Upper lobe of left lung (tissue), 6 donors: ENCODE measurements around the gene HSPG2. TPM values are rescaled to one million over a fixed set of nuclear protein-coding genes. Genes with fewer than 3 reads are reported as not detected.
"Not testable (repeated sequence)": the region's sequence is repeated elsewhere in the genome, so short reads cannot be mapped to it uniquely, and the experiment has no call there.

Experiments
- ATAC-seq, 2 donors: fragments of 200-7000 bp; cut with Tn5 transposase; one replicate each; pipeline ENCODE4 v1.9.1; 2022; ENCODE audit warnings: mild to moderate bottlenecking in 2 of 2, moderate library complexity in 2 of 2; ENCODE audit not compliant: low FRiP score in 2 of 2
- DNase-seq, 2 donors: peaks; one replicate each; pipeline ENCODE4 v3.0.0-alpha.2; 2019 to 2020
- H3K27ac ChIP-seq, 4 donors: fragments of 200-600 bp; sonication (generic); one replicate each; pipeline ENCODE4 v1.5.1; 2016 to 2019
- H3K27me3 ChIP-seq, 4 donors: fragments of 200-600 bp; sonication (generic); one replicate each; pipeline ENCODE4 v1.5.1; 2017 to 2019
- H3K36me3 ChIP-seq, 4 donors: fragments of 200-600 bp; sonication (generic); one replicate each; pipeline ENCODE4 v1.5.1; 2016 to 2019
- H3K4me1 ChIP-seq, 4 donors: fragments of 200-600 bp; sonication (generic); one replicate each; pipeline ENCODE4 v1.5.1; 2018 to 2019
- H3K4me3 ChIP-seq, 4 donors: fragments of 200-600 bp; sonication (generic); one replicate each; pipeline ENCODE4 v1.5.1; 2017 to 2019; ENCODE audit warnings: mild to moderate bottlenecking in 2 of 4, moderate library complexity in 1 of 4
- H3K9me3 ChIP-seq, 4 donors: fragments of 200-600 bp; sonication (generic); one replicate each; pipeline ENCODE4 v1.5.1; 2018 to 2019
- CTCF ChIP-seq, 6 experiments: fragments of 450-650 bp in 4 of 6; fragments of 200-600 bp in 2 of 6; sonication (generic) in 2 of 6; IDR thresholded peaks; one replicate each; pipeline ENCODE4 v1.5.1; 2016 to 2019; ENCODE audit warnings: antibody characterized with exemption in 6 of 6
- EP300 ChIP-seq, 4 donors: sonication (generic); formaldehyde crosslinking; IDR thresholded peaks; one replicate each; pipeline ENCODE4 v1.5.1; 2017; ENCODE audit warnings: antibody characterized with exemption in 4 of 4, control low read depth in 2 of 4
- POLR2A ChIP-seq, 4 donors: fragments of 450-650 bp; IDR thresholded peaks; one replicate each; pipeline ENCODE4 v1.5.1; 2016 to 2017; ENCODE audit warnings: antibody characterized with exemption in 4 of 4, mild to moderate bottlenecking in 2 of 4
- POLR2AphosphoS5 ChIP-seq, 2 donors: sonication (generic); formaldehyde crosslinking; IDR thresholded peaks; one replicate each; pipeline ENCODE4 v1.5.1; 2017; ENCODE audit warnings: antibody characterized with exemption in 2 of 2
- WGBS, 2 donors: methylation state at CpG; one replicate each; pipeline ENCODE4 v1.1.5; 2017 to 2018; 5-methylcytosine and 5-hydroxymethylcytosine counted together
- total RNA-seq, 6 donors: library from RNA; depleted of rRNA in 4 of 6; stranded (reverse); fragments of >200 nt in 4 of 6; gene quantifications; one replicate each; pipeline versions ENCODE4 v1.1.0 to v1.2.1, GENCODE V29; 2016 to 2021
- donor health status: DM: no; HTN: no; CAD: no; lungs with moderate emphysema.
- donor health status: DM: no; HTN: yes; CAD: no; lungs with severe emphysema.

Gene HSPG2
- total RNA-seq, 6 donors from 2014 or later: 104 to 433 (median 227) TPM

DNA sequence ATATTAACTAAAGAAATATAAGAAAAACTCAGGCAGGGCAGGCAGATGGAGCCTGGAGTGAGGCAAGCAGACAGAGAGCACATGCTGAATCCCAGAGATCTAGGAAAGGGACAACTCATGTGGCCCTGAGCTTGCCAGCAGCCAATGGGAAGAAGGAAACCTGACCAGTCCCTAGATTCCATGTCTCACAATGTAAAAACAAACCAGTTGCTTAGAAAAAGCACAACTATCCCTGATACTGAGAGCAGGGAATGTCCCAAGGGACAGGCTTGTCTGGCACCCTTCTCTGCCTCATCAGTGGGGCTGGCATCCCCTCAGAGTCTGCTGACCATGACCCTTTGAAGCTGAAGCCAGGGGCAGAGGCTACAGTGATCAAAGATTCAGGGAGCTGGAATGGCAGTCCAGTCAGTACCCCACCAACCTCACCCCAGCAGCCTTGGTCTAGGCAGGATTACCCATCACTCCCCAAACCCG is 27.8 kb downstream of the HSPG2 start:
- TF ChIP-seq CTCF (IDR thresholded peaks at IDR 0.05): no peak
- no peak for TF ChIP-seq POLR2AphosphoS5 (IDR thresholded peaks at IDR 0.05)
- no peak for DNase-seq
- H3K27ac ChIP-seq: peak overlapping the region; percentile 27 to 81 (median 70)
- no peaks in the 10 kb centered on the region for H3K27me3 ChIP-seq
- ATAC-seq: no peak
- no peaks in the 10 kb centered on the region for H3K36me3 ChIP-seq
- H3K4me3 ChIP-seq: no peak overlapping the region
- 11% methylated on average over 1 of the region's 1 CpG; no CpG with 5 or more reads in 1 of the 2 donors for WGBS, 2 donors
- H3K9me3 ChIP-seq: no peaks in the 10 kb centered on the region
- H3K4me1 ChIP-seq: peaks cover 76 to 84% (median 82%) of the 10 kb centered on the region in 4 donors

GRCh38 chr1:21907737-21908534 is 29.2 kb downstream of the HSPG2 start:
- not testable (repeated sequence) for H3K27me3 ChIP-seq, DNase-seq, H3K36me3 ChIP-seq, H3K4me3 ChIP-seq, H3K9me3 ChIP-seq, ATAC-seq
- Histone ChIP-seq H3K27ac (peak overlapping the region; percentile 68 to 81 (median 72)), H3K4me1 (peaks cover 70 to 78% (median 77%) of the 10 kb centered on the region in 4 donors)
- WGBS, 2 donors: 76 to 84% methylated on average over 19 of the region's 19 CpGs

- Histone ChIP-seq H3K4me3 (no peak overlapping the region), H3K27ac (peak overlapping the region; percentile 68 to 81 (median 72)), H3K36me3 (no peaks in the 10 kb centered on the region), H3K9me3 (no peaks in the 10 kb centered on the region), H3K27me3 (no peaks in the 10 kb centered on the region), H3K4me1 (peaks cover 67 to 78% (median 76%) of the 10 kb centered on the region in 4 donors)
- TF ChIP-seq CTCF (IDR thresholded peaks at IDR 0.05): no peak
- TF ChIP-seq POLR2AphosphoS5 (IDR thresholded peaks at IDR 0.05): no peak
- no peak for TF ChIP-seq POLR2A (IDR thresholded peaks at IDR 0.05)
- TF ChIP-seq EP300 (IDR thresholded peaks at IDR 0.05): no peak
- WGBS, 2 donors: 93 to 97% methylated on average over 5 to 9 of the region's 9 CpGs
- ATAC-seq: no peak
- DNase-seq: no peak
Measured at GRCh38 chr1:21907079-21907418, 30.1 kb downstream of the HSPG2 start.

- Histone ChIP-seq H3K27me3 (no peaks in the 10 kb centered on the region), H3K4me1 (peaks cover 69 to 78% (median 76%) of the 10 kb centered on the region in 4 donors), H3K27ac (peak overlapping the region; percentile 68 to 81 (median 72)), H3K36me3 (no peaks in the 10 kb centered on the region), H3K4me3 (no peak overlapping the region), H3K9me3 (no peaks in the 10 kb centered on the region)
- peak; percentile 49 to 76 for DNase-seq
- peak; percentile 31 to 80 for ATAC-seq
- WGBS, 2 donors: 62 to 75% methylated on average over 21 of the region's 21 CpGs
- TF ChIP-seq POLR2AphosphoS5 (IDR thresholded peaks at IDR 0.05) (peak in 1 of 2 donors; percentile 41), POLR2A (IDR thresholded peaks at IDR 0.05) (no peak)
Measured at GRCh38 chr1:21906173-21907078, 30.7 kb downstream of the HSPG2 start.

- Histone ChIP-seq H3K36me3 (no peaks in the 10 kb centered on the region), H3K4me3 (no peak overlapping the region), H3K4me1 (peaks cover 64 to 75% (median 67%) of the 10 kb centered on the region in 4 donors), H3K27ac (peak overlapping the region; percentile 52 to 81 (median 72)), H3K27me3 (no peaks in the 10 kb centered on the region), H3K9me3 (no peaks in the 10 kb centered on the region)
- DNase-seq (peak; percentile 61 to 73), ATAC-seq (peak; percentile 6 to 69)
- WGBS, 2 donors: 74 to 77% methylated on average over 16 to 22 of the region's 22 CpGs
- TF ChIP-seq EP300 (IDR thresholded peaks at IDR 0.05) (no peak), CTCF (IDR thresholded peaks at IDR 0.05) (no peak), POLR2AphosphoS5 (IDR thresholded peaks at IDR 0.05) (peak in 1 of 2 donors; percentile 23)
Measured at GRCh38 chr1:21904704-21905520, 32.2 kb downstream of the HSPG2 start.
